DND-41 (cell line): ENCODE results near the gene PLD1.

Experiments
- ATAC-seq: fragments of 200-7000 bp; cut with Tn5 transposase; 3 replicates; pipeline ENCODE4 v1.9.1; 2021; ENCODE audit warnings: low read depth; ENCODE audit not compliant: insufficient read depth
- DNase-seq: peaks from one replicate; pipeline ENCODE4 v3.0.0-alpha.2; 2020
- H2AFZ ChIP-seq: 2 replicates; pipeline ENCODE4 v1.6.0; 2012; ENCODE audit warnings: low read depth, low read length
- H3K27ac ChIP-seq: 2 replicates; pipeline ENCODE4 v1.5.1; 2012; ENCODE audit warnings: low read length, inconsistent platforms
- H3K27me3 ChIP-seq: fragments of 200-600 bp; sonication (generic); 2 replicates; pipeline ENCODE4 v1.6.0; 2012; ENCODE audit warnings: low read length, mild to moderate bottlenecking, inconsistent platforms; ENCODE audit not compliant: insufficient read depth, poor library complexity
- H3K36me3 ChIP-seq: 2 replicates; pipeline ENCODE4 v1.5.1; 2012; ENCODE audit warnings: low read length, inconsistent platforms; ENCODE audit not compliant: insufficient read depth
- H3K4me1 ChIP-seq: 2 replicates; pipeline ENCODE4 v1.5.1; 2012; ENCODE audit warnings: mild to moderate bottlenecking, low read length; ENCODE audit not compliant: insufficient read depth
- H3K4me2 ChIP-seq: 2 replicates; pipeline ENCODE4 v1.6.0; 2012; ENCODE audit warnings: mild to moderate bottlenecking, moderate library complexity, low read length, inconsistent platforms; ENCODE audit not compliant: insufficient read depth
- H3K4me3 ChIP-seq, 2 experiments: fragments of 200-600 bp in 1 of 2; shearing (Covaris generic) in 1 of 2; 2 replicates each; pipeline ENCODE4 v1.5.1; 2012 to 2016; ENCODE audit warnings: inconsistent platforms in 2 of 2, low read length in 2 of 2, mild to moderate bottlenecking in 2 of 2, low read depth in 1 of 2, moderate library complexity in 1 of 2
- H3K79me2 ChIP-seq: 2 replicates; pipeline ENCODE4 v1.6.0; 2012; ENCODE audit warnings: low read length, inconsistent platforms; ENCODE audit not compliant: insufficient read depth
- H3K9ac ChIP-seq: 2 replicates; pipeline ENCODE4 v1.6.0; 2012; ENCODE audit warnings: low read depth, mild to moderate bottlenecking, inconsistent platforms, low read length, moderate library complexity
- H3K9me3 ChIP-seq: 2 replicates; pipeline ENCODE4 v1.5.1; 2012; ENCODE audit warnings: low read length, moderate library complexity, mild to moderate bottlenecking, inconsistent platforms; ENCODE audit not compliant: insufficient read depth, severe bottlenecking
- H4K20me1 ChIP-seq: 2 replicates; pipeline ENCODE4 v1.6.0; 2012; ENCODE audit warnings: low read length; ENCODE audit not compliant: insufficient read depth
- CTCF ChIP-seq: IDR thresholded peaks from 2 replicates; pipeline ENCODE4 v1.5.1; 2012; ENCODE audit warnings: borderline replicate concordance, low read length, moderate library complexity, mild to moderate bottlenecking; ENCODE audit not compliant: poor library complexity, severe bottlenecking; ENCODE audit errors: extremely low read depth
- EZH2 ChIP-seq: IDR thresholded peaks from 3 replicates; pipeline ENCODE4 v1.6.1; 2012; ENCODE audit warnings: borderline replicate concordance, low read depth, mild to moderate bottlenecking, moderate library complexity, low read length, inconsistent platforms; ENCODE audit not compliant: severe bottlenecking

Gene PLD1

GRCh38 chr3:171811295-171811912 is 1.1 kb upstream of the PLD1 start:
- Histone ChIP-seq H3K9ac (no peak overlapping the region), H3K27ac (no peak overlapping the region), H4K20me1 (no peaks in the 10 kb centered on the region), H3K4me3 (no peak overlapping the region), H3K9me3 (no peaks in the 10 kb centered on the region), H2AFZ (no peak overlapping the region), H3K36me3 (no peaks in the 10 kb centered on the region), H3K27me3 (no peaks in the 10 kb centered on the region), H3K4me2 (no peak overlapping the region), H3K79me2 (no peaks in the 10 kb centered on the region), H3K4me1 (no peaks in the 10 kb centered on the region)
- no peak for TF ChIP-seq EZH2
- TF ChIP-seq CTCF: no peak
- DNase-seq (no peak), ATAC-seq (no peak)

DNA sequence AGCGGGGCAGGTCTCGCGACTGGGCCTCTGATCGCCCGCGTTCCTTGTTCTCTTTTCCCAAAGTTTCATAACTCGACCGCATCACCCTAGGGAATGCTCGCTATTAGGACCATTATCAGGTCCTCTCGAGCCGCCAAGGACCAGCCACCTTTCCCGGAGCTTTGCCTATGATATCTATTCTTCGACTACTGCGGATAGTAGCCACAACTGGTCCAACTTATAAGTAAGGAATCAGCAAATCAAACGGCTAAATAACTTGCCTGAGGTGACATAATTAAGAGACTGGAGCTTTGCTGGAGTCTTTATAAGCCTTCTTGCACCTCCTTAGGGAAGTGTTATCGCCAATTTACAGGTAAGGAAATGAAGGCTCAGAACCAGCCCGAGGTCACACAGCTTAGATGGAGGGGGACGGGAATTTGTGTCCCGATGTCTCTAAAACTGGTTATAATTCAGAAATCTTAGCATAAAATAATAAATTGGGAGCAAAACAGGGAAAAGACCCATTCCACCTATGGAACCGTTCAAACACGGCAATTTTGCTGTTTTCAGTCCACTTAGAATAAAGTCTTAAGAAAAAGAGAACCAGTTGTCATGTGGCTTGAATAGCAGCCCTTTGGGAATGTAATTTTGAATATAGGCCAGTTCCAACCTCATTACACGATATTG is 479 bp upstream of the PLD1 start:
- DNase-seq (no peak), ATAC-seq (no peak)
- H4K20me1 ChIP-seq: no peaks in the 10 kb centered on the region
- no peaks in the 10 kb centered on the region for H3K36me3 ChIP-seq
- H3K4me1 ChIP-seq: no peaks in the 10 kb centered on the region
- TF ChIP-seq EZH2 (no peak), CTCF (no peak)
- no peak overlapping the region for H2AFZ ChIP-seq
- no peaks in the 10 kb centered on the region for H3K27me3 ChIP-seq
- no peak overlapping the region for H3K27ac ChIP-seq
- no peak overlapping the region for H3K9ac ChIP-seq
- H3K79me2 ChIP-seq: no peaks in the 10 kb centered on the region
- no peaks in the 10 kb centered on the region for H3K9me3 ChIP-seq
- H3K4me3 ChIP-seq: no peak overlapping the region
- no peak overlapping the region for H3K4me2 ChIP-seq

- Histone ChIP-seq H3K4me3 (no peak overlapping the region), H3K4me1 (no peaks in the 10 kb centered on the region), H3K4me2 (no peak overlapping the region), H3K79me2 (no peaks in the 10 kb centered on the region), H3K9me3 (no peaks in the 10 kb centered on the region), H3K27ac (no peak overlapping the region), H3K9ac (no peak overlapping the region), H3K36me3 (no peaks in the 10 kb centered on the region), H2AFZ (no peak overlapping the region), H3K27me3 (no peaks in the 10 kb centered on the region), H4K20me1 (no peaks in the 10 kb centered on the region)
- no peak for DNase-seq
- no peak for ATAC-seq
- TF ChIP-seq CTCF (no peak), EZH2 (no peak)
Observed at GRCh38 chr3:171809611-171809860, 747 bp downstream of the PLD1 start.
